ENCODE measurements around the gene DHX34. TPM values are rescaled to one million over a fixed set of nuclear protein-coding genes. Genes with fewer than 3 reads are reported as not detected.
"Not testable (repeated sequence)": the region's sequence is repeated elsewhere in the genome, so short reads cannot be mapped to it uniquely, and the experiment has no call there.

DHX34 gene
- total RNA-seq, 1 donor from 2014 or later, result 32.4 TPM

DNA sequence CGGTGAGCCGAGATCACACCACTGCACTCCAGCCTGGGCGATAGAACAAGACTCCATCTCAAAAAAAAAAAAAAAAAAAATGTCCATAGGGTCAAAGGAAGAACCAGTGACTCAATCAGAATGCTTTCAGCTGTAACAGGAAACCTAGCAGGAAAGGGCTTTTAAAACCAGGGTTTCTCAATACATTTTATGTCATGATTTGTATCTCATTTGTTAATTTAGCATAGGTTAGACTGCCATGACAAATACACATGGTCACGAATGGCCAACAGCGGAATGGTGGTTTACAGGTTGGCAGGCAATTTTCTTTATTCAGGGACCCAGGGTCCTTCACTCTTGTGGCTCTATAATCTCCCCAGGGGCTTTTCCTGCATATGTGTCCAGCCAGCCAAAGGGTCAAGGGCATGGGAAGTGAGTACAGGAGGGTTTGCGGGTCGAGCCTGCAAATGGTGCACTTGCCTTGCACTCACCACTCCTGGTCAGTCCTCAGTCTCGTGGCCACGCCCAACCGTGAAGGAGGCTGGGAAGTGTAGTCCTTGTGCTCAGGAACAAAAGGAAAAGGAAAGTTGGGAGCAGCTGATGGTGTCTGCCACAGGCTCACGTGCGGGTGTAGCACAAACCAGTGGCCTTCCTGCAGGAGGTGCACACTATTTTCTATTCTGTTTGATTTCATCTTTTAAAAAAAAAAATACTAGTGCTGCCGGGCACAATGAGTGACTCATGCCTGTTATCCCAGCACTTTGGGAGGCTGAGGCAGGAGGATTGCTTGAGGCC is 14.8 kb downstream of the DHX34 start:
- H3K4me3 Mint-ChIP-seq, result no peak overlapping the region
- no peak overlapping the region for H3K27ac Mint-ChIP-seq (ENCODE audit: unreplicated experiment)
- H3K36me3 Mint-ChIP-seq (ENCODE audit: low read depth), result peaks cover 7% of the 10 kb centered on the region
- TF ChIP-seq, protein P1, sequence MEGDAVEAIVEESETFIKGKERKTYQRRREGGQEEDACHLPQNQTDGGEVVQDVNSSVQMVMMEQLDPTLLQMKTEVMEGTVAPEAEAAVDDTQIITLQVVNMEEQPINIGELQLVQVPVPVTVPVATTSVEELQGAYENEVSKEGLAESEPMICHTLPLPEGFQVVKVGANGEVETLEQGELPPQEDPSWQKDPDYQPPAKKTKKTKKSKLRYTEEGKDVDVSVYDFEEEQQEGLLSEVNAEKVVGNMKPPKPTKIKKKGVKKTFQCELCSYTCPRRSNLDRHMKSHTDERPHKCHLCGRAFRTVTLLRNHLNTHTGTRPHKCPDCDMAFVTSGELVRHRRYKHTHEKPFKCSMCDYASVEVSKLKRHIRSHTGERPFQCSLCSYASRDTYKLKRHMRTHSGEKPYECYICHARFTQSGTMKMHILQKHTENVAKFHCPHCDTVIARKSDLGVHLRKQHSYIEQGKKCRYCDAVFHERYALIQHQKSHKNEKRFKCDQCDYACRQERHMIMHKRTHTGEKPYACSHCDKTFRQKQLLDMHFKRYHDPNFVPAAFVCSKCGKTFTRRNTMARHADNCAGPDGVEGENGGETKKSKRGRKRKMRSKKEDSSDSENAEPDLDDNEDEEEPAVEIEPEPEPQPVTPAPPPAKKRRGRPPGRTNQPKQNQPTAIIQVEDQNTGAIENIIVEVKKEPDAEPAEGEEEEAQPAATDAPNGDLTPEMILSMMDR (conservative IDR thresholded peaks at IDR 0.05), result no peak
- DNase-seq (ENCODE audit: low read depth, low spot score), result no peak
- H3K27me3 Mint-ChIP-seq (ENCODE audit: low read depth), result no peaks in the 10 kb centered on the region
- no peaks in the 10 kb centered on the region for H3K9me3 Mint-ChIP-seq
- H3K4me1 Mint-ChIP-seq, result no peaks in the 10 kb centered on the region

- not testable (repeated sequence) for H3K27me3 Mint-ChIP-seq (ENCODE audit: low read depth); H3K4me1 Mint-ChIP-seq; DNase-seq (ENCODE audit: low read depth, low spot score); H3K9me3 Mint-ChIP-seq; H3K36me3 Mint-ChIP-seq (ENCODE audit: low read depth); H3K4me3 Mint-ChIP-seq
- H3K27ac Mint-ChIP-seq (ENCODE audit: unreplicated experiment), result peak overlapping the region; percentile 89
Observed at GRCh38 chr19:47365455-47365854, 16.3 kb downstream of the DHX34 start.

DNA sequence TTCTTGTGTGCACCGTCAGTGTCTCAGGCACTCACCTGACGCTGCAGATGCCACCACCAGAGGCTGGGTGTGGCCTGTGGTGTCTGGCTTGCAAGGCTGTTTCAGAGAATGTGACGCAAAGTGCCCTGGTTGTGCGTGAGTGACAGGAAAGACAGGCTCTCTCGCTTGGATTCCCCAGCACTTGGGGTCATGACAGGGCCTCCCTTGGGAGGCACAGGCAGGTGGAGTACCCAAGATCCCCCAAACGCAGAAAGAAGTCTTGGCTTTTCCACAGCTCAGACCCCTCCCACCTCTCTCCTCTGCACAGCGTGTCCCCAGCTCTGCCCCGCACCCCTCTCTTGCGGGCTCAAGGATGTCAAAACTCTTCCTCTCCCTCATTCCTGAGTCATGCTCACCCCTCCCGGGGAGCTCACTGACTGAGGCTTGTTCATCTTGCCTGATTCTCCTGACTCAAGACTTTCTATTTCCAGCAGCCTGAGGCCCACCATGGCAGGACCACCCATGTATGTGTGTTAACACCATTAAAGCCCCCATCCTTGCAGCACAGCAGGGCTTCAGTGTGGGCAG is 21.0 kb downstream of the DHX34 start:
- Mint-ChIP-seq H3K9me3 (no peaks in the 10 kb centered on the region), H3K27me3 (ENCODE audit: low read depth) (no peaks in the 10 kb centered on the region), H3K27ac (ENCODE audit: unreplicated experiment) (no peak overlapping the region), H3K4me3 (no peak overlapping the region), H3K36me3 (ENCODE audit: low read depth) (peaks cover 4% of the 10 kb centered on the region), H3K4me1 (no peaks in the 10 kb centered on the region)
- TF ChIP-seq, protein P1 (conservative IDR thresholded peaks at IDR 0.05), result no peak
- DNase-seq (ENCODE audit: low read depth, low spot score), result no peak

DNA sequence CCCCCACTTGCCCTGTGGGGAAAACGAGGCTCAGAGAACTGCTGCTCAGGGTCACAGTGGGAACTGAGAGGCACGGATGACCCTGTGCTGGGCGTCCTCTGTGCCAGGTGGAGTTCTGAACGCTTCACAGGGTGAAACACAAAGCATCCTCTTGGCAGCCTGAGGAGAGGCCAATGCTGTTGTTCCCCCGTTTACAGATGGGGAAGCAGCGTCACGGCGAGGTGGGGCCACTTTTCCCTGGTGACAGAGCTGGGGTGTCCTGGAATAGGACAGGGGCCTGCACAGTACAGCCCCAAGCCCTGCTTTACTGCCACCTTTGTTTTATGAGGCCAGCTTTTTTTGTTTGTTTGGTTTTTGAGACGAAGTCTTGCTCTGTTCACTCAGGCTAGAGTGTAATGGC is 22.1 kb downstream of the DHX34 start:
- no peaks in the 10 kb centered on the region for H3K9me3 Mint-ChIP-seq
- H3K36me3 Mint-ChIP-seq (ENCODE audit: low read depth), result peaks cover 4% of the 10 kb centered on the region
- no peak overlapping the region for H3K27ac Mint-ChIP-seq (ENCODE audit: unreplicated experiment)
- DNase-seq (ENCODE audit: low read depth, low spot score), result no peak
- H3K27me3 Mint-ChIP-seq (ENCODE audit: low read depth), result no peaks in the 10 kb centered on the region
- H3K4me3 Mint-ChIP-seq, result no peak overlapping the region
- no peaks in the 10 kb centered on the region for H3K4me1 Mint-ChIP-seq
- TF ChIP-seq, protein P1 (conservative IDR thresholded peaks at IDR 0.05), result no peak

DNA sequence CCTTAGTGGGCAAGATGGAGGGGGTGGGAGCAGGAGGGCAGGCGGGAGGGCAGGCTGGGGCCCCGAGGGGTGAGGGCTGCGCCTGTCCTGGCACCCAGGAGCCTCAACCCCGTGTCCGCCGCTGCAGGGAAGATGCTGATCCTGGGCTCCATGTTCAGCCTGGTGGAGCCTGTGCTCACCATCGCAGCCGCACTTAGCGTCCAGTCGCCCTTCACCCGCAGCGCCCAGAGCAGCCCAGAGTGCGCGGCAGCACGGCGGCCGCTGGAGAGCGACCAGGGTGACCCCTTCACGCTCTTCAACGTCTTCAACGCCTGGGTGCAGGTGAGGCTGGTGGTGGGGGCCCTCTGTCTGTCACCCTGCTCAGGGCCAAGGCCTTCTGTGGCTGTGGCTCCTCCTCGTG is 23.5 kb downstream of the DHX34 start:
- H3K4me3 Mint-ChIP-seq, result no peak overlapping the region
- H3K27me3 Mint-ChIP-seq (ENCODE audit: low read depth), result no peaks in the 10 kb centered on the region
- no peak for DNase-seq (ENCODE audit: low read depth, low spot score)
- H3K36me3 Mint-ChIP-seq (ENCODE audit: low read depth), result no peaks in the 10 kb centered on the region
- TF ChIP-seq, protein P1 (conservative IDR thresholded peaks at IDR 0.05), result no peak
- no peak overlapping the region for H3K27ac Mint-ChIP-seq (ENCODE audit: unreplicated experiment)
- no peaks in the 10 kb centered on the region for H3K4me1 Mint-ChIP-seq
- no peaks in the 10 kb centered on the region for H3K9me3 Mint-ChIP-seq
